GM18868 (cell line): ENCODE measurements around the gene PSD4.

Experiments
- ATAC-seq: cut with Tn5 transposase; IDR thresholded peaks from one replicate; pipeline ENCODE4 v1.9.1; 2021; ENCODE audit warnings: mild to moderate bottlenecking, moderate library complexity; ENCODE audit not compliant: unreplicated experiment

PSD4 gene

DNA sequence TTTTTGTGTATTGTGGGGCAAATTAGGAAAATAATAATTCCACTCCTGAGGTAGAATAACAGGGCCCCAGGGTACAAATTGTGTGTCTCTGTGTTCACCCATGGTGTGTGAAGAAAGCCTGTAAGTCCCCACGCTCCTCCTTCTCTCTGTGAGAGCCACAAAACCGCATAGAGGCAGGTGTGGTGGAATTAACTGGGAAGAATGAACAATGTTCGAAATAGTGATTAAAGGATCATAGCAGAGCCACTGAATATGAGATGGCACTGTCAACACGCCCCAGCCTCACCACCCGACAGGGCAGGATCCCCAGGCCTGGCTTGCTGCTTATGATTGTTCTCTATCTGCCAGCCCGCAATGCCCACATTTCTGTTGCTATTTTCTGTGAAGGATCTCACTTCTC lies 32.3 kb upstream of the PSD4 start:
- no peak for ATAC-seq

DNA sequence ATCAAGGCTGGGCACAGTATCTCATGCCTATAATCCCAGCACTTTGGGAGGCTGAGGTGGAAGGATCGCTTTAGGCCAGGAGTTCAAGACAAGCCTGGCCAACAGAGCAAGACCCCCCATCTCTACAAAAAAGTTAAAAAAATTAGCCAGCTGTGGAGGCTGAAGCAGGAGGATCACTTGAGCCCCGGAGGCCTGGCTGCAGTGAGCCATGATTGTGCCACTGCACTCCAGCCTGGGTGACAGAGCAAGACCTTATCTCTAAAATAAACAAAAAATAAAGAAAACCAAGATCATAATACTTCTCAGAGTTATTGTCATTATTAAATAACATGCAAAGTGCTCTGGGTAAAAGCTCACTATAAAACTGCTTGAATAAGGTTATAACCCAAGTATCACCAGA lies 31.5 kb upstream of the PSD4 start:
- ATAC-seq, result no peak

DNA sequence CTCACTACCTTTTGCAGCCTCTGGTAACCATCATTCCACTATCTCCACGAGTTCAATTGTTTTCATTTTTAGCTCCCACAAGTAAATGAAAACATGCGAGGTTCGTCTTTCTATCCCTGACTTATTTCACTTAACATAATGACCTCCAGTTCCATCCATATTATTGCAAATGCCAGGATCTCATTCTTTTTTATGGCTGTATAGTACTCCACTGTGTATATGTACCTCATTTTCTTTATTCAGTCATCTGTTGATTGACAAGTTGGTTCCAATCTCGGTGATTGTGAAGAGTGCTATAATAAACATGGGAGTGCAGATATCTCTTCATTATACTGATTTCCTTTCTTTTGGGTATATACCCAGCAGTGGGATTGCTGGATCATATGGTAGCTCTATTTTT lies 29.5 kb upstream of the PSD4 start:
- ATAC-seq, result no peak

DNA sequence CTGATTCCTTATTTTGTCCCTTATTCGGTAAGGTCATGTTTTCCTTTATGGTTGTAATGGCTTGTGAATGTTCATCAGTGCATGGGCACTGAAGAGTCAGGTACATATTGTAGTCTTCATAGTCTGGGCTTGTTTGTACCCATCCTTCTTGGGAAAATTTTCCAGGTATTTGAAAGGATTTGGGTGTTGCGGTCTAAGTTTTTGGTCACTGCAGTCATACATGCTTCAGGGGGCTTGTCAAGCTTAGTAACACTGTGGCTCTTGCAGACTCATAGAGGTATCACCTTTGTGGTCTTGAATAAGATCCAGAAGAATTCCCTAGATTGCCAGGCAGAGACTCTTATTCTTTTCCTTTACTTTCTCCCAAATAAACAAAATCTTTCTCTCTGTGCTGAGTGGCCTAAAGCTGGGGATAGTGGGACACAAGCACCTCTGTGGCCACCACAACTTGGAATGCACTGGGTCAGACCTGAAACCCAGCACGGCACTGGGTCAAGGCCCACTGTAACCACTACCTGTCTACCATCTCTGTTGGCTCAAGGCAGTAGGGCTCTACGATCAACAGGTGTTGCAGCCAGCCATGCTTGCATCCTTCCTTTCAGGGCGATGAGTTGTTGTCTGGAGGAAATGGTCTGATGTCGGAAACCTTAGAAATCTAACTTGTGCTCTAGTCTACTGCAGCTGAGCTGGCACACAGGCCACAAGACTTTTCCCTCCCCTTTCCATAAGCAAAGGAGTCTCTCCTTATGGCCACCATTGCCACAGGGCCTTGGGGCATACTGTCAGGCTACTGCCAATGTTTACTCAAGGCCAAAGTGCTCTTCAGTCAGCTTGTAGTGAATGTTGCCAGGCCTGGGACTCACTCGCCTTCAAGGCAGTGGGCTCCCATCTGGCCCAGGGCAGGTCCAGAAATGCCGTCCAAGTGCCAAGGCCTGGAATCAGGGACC lies 24.9 kb upstream of the PSD4 start:
- no peak for ATAC-seq

DNA sequence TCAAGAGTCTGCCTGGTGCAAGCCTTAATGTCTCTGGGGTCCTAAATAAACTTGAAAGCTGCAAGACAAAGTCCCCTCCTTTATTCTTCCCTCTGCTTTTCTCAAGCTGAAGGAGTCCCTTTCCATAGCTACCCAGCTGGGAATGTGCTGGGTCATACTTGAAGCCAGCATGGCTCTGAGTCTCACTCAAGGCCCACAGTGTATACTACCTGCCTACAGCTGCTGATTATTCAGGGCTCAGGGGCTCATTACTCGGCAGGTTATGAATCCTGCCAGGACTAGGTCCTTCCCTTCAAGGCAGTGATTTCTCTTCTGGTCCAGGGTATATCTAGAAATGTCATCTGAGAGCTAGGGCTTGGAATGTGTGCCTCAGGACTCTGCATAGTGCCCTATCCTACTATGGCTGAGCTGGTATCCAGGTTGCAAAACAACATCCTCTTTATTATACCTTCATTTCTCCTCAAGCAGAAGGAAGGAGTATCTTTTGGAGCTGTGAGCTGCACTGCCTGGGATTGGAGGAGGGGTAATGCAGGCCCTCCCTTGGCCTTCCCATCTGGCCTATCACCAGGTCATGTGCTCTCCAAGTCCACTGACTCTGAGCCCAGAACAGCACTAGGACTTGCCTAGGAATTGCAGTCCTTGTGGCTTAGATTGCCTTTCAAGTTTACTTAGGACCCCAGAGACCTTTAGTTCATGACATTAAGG lies 24.1 kb upstream of the PSD4 start:
- ATAC-seq, result no peak

DNA sequence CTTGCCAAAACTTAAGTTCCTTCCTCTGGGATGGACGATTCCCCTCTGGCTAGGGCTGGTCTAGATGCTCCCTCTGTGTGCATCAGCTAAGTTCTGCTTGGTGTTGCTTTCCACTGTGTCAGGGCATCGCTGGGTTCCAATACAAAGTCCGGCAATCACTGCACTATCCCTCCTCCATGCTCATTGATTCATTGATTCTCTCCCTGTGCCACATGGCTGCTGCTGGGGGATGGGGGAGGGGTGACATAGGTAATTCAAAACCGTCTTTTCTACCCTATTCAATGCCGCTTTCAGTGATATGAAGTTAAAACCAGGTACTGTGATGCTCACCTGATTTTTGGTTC lies 23.5 kb upstream of the PSD4 start:
- no peak for ATAC-seq

DNA sequence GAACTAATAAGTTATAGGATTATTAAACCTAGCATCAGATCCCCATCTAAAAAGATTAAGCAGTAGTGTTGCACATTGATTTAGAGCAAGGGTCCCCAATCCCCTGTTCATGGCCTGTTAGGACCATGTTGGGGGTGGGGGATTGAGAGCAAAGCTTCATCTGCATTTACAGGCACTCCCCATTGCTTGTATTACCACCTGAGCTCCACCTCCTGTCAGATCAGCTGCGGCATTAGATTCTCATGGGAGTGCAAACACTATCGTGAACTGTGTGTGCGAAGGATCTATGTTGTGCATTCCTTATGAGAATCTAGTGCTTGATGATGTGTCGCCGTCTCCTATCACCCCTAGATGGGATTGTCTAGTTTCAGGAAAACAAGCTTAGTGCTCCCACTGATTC lies 18.4 kb upstream of the PSD4 start:
- no peak for ATAC-seq

DNA sequence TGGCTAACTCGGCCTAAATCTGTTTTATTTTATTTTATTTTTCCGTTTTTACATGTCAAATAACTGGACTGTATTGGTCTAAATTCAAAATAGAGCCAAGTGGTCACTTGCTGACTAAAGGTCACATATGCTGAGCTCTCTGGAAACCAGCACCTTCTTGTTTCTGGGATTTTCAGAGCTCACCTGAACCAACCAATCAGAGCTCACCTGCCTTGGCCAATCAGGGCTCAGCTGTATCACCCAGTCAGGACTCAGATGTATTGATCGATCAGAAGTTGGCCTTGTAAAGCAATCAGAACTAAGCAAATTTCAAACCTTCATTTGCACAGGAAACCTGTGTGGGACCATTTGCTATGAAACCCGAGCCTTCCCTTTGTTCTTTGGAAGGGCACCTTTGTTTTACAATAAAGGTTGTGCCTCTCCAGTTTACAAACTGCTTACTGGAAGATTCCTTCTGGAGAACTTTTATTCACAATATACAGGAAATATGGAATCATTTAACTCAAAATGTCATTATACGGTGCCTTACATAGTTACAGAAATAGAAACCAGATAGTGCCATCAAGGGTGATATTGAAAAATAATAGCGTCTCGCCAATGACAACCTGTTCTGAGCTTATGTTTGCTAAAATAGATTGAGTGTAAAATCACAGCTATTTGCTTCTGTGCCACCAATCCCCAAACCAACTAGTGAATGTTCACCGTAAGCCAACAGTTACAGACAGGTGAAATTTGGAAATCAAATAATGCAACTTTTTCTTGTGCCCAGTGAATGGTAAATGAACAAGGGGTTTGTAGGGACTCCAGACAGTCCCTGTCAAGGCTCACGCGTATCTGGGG lies 17.3 kb upstream of the PSD4 start:
- no peak for ATAC-seq

DNA sequence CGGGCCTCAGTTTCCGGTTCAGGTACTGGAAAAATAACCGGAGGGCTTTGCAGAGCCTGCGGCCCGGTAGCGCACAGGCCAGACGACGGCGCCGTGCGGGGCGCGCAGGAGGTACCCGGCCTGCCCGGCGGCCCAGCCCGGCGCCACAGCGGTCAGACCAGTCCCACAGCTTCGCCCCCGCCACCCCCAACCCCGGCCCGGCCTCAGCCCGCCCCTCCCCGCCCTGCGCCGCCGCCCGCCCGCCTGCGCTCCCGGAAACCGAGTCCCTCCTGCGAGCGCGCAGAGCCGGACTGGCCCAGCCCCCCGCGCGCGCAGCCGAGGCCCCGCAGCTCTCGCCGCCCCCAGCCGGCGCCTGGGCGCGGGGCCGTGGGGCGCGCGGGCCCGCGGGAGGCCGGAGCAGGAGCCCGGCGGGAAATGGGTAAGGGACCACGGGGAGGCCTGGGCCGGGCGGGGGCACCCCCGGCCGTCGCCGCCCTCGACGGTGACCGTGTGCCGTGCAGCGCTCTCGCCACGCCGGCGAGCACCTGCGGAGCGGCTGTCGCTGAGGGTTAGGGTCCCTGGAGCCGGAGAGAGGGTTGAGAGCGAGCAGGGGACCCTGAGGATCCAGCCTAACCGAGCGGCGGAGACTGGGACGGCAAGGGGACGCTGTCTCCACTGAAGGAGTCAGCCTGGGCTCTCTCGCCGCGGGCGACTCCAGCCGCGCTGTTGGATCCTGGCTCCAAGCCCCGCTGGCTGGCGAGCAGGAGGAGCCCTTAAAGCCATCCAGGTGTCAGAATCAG lies 16.5 kb upstream of the PSD4 start:
- ATAC-seq, result peak; percentile 78

DNA sequence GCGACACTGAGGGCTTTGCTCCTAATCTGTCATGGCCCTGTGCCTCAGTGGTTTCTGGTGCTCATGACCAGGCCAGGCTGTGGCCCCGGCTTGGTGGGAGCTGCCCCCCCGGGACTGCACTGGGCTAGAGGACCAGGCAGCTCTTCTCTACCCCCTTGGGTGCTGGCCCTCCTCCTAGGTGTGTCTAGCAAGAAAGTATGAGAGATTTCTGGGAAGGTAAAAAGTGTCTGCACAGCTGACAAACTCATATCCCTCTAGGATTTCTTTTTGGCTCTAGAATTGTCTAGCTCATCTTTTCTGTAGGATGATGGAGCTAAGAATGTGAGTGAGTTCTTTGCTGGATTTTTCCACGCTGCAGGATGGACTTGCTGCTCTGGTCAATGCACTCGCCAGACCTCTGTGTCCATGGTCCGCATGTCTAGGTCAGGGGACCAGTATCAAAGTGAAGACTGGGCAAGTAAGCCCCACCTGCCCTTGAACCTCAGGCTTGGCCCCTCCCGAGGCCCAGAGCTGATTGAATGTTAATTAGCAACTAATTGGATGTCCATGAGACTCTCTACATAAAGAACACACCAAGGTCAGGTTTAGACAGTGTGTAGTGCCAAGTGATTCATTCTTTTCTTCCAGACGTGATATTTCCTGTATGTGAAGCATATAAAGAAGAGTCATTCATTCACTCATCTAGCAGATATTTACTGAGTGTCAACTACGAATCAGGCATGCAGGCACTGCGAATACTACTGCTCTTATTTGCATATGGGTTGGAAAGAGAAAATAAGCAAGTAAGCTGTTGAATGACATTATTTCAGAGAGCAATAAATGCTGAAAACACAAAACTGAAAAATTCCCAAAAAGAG lies 15.6 kb upstream of the PSD4 start:
- ATAC-seq, result no peak

DNA sequence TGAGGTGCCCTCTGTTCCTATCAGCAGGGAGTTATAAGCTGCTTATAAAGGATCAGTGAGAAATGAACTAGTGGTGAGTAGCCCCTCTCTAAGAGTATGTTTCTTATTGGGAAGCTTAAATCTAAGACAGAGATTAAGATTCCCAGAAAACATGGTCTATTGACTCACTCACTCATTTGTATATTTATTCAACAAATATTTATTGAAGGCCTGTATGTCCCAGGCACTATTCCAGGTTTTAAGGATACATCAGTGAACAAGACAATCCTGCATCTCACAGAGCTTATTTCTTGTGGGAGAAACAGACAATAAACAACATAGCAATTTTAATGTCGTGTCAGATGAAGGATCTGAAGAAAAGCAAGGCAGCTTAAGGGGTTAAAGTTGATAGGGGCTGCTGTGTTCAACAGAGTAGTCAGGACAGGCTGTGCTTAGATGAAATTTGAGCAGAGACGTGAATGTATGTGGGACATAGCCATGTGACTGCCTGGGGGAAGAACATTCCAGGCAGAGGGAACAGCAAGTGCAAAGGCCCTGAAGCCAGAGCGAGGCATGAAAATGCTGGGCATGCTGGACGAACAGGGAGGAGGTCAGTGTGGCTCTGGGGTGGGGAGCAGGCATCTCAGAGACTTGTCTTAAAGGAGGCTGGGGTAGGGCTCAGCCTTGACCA lies 14.8 kb upstream of the PSD4 start:
- ATAC-seq, result no peak

DNA sequence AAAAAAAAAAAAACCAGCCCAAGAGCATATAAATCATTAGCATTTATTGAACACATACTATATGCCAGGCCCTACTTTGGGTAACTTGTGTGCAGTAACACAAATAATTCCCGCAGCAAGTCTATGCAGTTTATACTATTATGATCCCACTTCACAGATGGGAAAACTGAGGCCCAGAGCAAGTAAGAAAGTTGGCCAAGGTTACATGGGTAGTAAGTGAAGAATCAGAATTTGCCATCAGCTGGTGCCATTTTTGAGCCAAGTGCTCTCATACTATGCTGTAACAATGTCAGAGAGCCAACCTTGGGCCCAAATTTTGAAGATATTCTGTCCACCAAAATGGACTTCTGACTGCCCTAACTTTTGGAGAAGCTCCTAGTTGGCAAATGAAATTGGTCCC lies 13.5 kb upstream of the PSD4 start:
- ATAC-seq, result no peak

DNA sequence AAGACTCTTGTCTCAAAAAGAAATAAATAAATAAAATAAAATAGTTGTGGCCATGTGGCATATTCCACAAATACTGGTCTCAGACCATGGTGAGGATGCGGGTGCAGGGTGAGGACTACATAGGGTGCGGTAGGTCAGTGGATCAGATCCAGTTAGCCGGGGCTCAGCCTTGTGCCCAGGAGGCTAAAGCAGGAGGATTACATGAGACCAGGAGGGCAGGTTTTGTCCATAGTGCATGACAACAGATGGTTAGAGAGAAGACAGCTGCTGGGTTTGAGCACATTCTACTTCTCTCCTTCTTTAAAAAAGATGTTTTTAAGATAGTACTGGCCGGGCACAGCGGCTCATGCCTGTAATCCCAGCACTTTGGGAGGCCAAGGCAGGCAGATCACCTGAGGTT lies 12.8 kb upstream of the PSD4 start:
- ATAC-seq, result no peak

DNA sequence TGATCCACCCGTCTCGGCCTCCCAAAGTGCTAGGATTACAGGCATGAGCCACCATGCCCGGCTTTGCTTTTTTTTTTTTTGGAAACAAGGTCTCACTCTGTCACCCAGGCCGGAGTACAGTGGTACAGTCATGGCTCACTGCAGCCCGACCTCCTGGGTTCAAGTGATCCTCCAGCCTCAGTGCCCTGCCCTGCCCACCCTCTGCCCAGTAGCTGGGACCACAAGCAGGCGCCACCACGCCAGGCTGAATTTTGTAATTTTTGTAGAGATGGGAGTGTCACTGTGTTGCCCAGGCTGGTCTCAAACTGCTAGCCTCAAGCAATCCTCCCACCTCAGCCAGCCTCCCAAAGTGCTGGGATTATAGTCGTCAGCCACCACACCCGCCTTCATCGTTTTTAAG lies 11.6 kb upstream of the PSD4 start:
- no peak for ATAC-seq

DNA sequence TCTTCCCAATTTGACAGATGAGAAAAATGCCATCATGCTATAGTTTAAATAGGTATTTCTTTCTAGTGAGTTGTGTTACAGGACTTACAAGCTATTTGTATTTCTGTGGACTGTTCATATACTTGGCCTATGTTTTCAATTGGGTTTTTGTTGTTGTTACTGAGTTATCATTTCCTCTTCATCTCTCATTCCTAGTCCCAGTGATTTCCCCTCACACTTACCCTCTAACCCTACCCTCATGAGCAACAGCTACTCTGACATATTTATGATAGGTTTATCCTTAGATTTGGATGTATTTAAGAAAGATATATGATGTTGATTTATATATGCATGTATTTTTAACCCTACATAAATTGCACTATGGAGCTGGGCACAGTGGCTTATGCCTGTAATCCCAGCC lies 10.9 kb upstream of the PSD4 start:
- no peak for ATAC-seq

DNA sequence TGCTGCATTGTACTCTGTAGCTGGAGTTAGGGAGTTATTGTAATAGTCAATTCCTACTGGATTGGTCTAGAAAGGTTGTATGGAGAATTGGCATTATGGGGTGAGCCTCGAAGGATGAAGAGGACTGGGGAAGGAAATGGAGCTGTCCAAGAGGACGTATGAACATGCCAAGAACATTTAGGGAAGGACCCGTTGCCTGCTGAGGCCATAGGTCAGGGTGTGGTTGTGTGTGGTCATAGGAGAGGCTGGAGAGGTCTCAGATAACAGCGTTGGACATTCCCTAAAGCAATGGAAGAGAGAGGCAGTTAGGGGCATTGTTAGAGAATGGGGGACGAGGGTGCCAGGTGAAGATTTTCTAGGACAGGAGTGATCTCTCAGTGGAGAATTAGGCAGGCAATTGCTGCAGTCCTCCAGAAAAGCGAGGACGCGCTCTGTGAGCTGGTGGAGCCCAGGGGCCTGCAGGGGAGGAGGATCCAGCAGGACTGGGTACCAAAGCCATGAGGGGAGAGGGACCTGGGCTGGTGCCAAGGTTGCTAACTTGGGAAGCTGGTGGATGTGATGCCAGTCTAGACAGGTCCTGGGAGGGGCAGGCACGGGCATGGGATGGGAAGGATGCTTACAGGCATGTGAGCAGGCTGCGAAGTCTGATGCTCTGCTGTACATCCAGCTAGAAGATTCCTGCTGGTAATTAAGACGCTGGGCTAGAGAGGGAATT lies 9.4 kb upstream of the PSD4 start:
- no peak for ATAC-seq

DNA sequence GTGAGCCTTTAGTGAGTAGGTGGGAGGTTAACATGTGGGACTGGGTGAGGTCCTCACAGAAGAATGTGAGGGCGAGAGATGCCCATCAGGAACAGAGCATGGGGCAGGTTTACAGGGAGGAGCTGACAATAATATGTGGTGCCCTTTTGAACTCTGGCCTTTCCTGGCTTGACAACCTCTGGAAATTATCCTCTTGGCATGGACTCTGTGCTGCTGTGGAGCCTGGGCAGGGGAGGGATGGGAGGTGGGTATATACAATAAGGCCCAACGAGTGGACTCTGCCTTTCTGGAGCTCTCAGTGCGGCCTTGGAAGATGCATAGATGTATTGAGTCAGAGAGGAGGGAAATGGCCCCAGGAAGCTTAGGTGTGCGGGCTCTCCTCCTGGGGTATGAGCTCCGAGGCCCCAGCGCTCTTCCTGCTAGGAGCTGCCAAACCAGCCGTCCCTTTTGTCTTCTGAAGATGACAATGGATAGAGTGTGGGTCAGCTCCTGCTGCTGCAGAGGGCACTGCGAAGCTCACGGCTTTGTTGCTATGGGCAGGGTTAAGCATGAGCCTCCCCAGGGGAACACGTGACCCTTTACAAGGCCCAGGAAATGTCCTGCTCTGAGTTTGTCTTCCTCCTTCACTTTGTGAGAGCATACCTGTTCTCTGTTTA lies 8.7 kb upstream of the PSD4 start:
- ATAC-seq, result no peak

DNA sequence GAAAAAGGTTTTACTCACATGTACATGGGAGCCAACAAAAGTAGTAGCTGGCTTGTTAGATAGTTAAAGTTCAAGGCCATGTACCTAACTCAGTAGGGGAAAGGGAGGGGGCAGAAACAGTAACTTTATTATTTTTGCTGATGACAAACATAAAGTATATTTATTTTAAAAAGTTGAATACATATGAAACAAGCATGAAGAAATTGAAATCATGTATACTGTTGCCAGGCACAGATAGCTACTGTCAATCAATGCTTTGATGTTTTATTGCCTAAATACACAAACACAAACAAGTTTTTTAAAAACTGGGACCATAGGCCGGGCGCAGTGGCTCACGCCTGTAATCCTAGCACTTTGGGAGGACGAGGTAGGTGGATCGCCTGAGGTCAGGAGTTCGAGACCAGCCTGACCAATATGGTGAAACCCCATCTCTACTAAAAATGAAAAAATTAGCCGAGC lies 7.6 kb upstream of the PSD4 start:
- ATAC-seq, result no peak
